GM12878 (cell line): Measurements from ENCODE around the gene ITGAD. TPM values are rescaled to one million over a fixed set of nuclear protein-coding genes. Genes with fewer than 3 reads are reported as not detected.

ENCODE experiments used
- ATAC-seq: fragments of 200-7000 bp; cut with Tn5 transposase; 3 replicates; pipeline ENCODE4 v1.9.1; 2020; ENCODE audit warnings: mild to moderate bottlenecking, moderate library complexity
- BruUV-seq: library from RNA; stranded (reverse); fragments of 400-500 nt; replicated peaks from 2 replicates; lab custom pipeline; 2021; lab: Mats Ljungman, UMichigan
- CTCF ChIA-PET: fragments of 300-600 bp; sonication (Branson Sonifier 250); formaldehyde crosslinking; extraction: SDS; loops from one replicate; lab custom pipeline; 2021; ENCODE audit warnings: inconsistent platforms; lab: Yijun Ruan, JAX
- POLR2A ChIA-PET: fragments of 350-600 bp; formaldehyde crosslinking; extraction: SDS; loops from one replicate; lab custom pipeline; 2021; ENCODE audit warnings: inconsistent platforms; lab: Charles Lee
- RAD21 ChIA-PET: fragments of 300-600 bp; sonication (Branson Sonifier 250); formaldehyde crosslinking; loops from one replicate; lab custom pipeline; 2023; ENCODE audit warnings: antibody characterized with exemption; ENCODE audit not compliant: unreplicated experiment; lab: Charles Lee
- SMC1A ChIA-PET: fragments of 300-600 bp; sonication (Branson Sonifier 250); formaldehyde crosslinking; loops from one replicate; lab custom pipeline; 2023; ENCODE audit not compliant: unreplicated experiment, uncharacterized antibody; lab: Charles Lee
- DNase-seq: peaks from one replicate; pipeline ENCODE4 v3.0.0-alpha.2; 2011; ENCODE audit warnings: low read depth, low spot score
- FAIRE-seq: peaks from 3 replicates; lab custom pipeline; 2011; peaks lifted over from hg19 to GRCh38; lab: Jason Lieb, UNC
- H2AFZ ChIP-seq: 2 replicates; pipeline ENCODE4 v1.6.0; 2011; ENCODE audit warnings: low read depth, low read length, control low read depth; ENCODE audit not compliant: control insufficient read depth
- H3K27ac ChIP-seq: 2 replicates; pipeline ENCODE4 v1.5.1; 2011; ENCODE audit warnings: control low read depth; ENCODE audit not compliant: control insufficient read depth, insufficient read depth
- H3K27me3 ChIP-seq, 2 experiments: replicated peaks in 1 of 2; 2 replicates each; pipeline versions ENCODE4 v1.6.0 to v1.6.1; 2011; ENCODE audit warnings: low read length in 1 of 2; ENCODE audit not compliant: control insufficient read depth in 2 of 2, insufficient read depth in 2 of 2
- H3K36me3 ChIP-seq, 2 experiments: 2 replicates each; pipeline ENCODE4 v1.5.1; 2011; ENCODE audit warnings: low read length in 1 of 2; ENCODE audit not compliant: control insufficient read depth in 2 of 2, insufficient read depth in 2 of 2
- H3K4me1 ChIP-seq: 2 replicates; pipeline ENCODE4 v1.6.1; 2011; ENCODE audit warnings: mild to moderate bottlenecking, low read length, moderate library complexity, mixed read lengths; ENCODE audit not compliant: control insufficient read depth, insufficient read depth
- H3K4me2 ChIP-seq: 2 replicates; pipeline ENCODE4 v1.6.0; 2011; ENCODE audit warnings: control low read depth; ENCODE audit not compliant: control insufficient read depth, insufficient read depth
- H3K4me3 ChIP-seq: fragments of 200-600 bp; sonication (generic); 2 replicates; pipeline ENCODE4 v1.5.1; 2016
- H3K79me2 ChIP-seq: 2 replicates; pipeline ENCODE4 v1.6.0; 2011; ENCODE audit warnings: low read length; ENCODE audit not compliant: control insufficient read depth, insufficient read depth
- H3K9ac ChIP-seq: 2 replicates; pipeline ENCODE4 v1.8.0; 2011; ENCODE audit warnings: low read length, control low read depth, mixed read lengths; ENCODE audit not compliant: control insufficient read depth, insufficient read depth
- H3K9me3 ChIP-seq: replicated peaks from 3 replicates; pipeline ENCODE4 v1.5.1; 2011; ENCODE audit warnings: mild to moderate bottlenecking, low read length; ENCODE audit not compliant: control insufficient read depth, insufficient read depth
- H4K20me1 ChIP-seq: 2 replicates; pipeline ENCODE4 v1.6.0; 2011; ENCODE audit not compliant: control insufficient read depth, insufficient read depth
- BCL11A ChIP-seq: IDR thresholded peaks from 2 replicates; pipeline ENCODE4 v1.6.1; 2011; ENCODE audit warnings: low read depth, low read length
- BHLHE40 ChIP-seq, 2 experiments: fragments of 450-650 bp in 1 of 2; IDR thresholded peaks; 2 replicates each; pipeline ENCODE4 v1.6.1; 2011 to 2017; ENCODE audit warnings: low read depth in 2 of 2, borderline replicate concordance in 1 of 2, improper control_type of control experiment in 1 of 2, low read length in 1 of 2, mild to moderate bottlenecking in 1 of 2
- E4F1 ChIP-seq: fragments of 450-650 bp; IDR thresholded peaks from 2 replicates; pipeline ENCODE4 v1.6.1; 2018; ENCODE audit warnings: borderline replicate concordance, mild to moderate bottlenecking; ENCODE audit not compliant: partially characterized antibody
- EP300 ChIP-seq, 2 experiments: fragments of 150-350 bp in 1 of 2; IDR thresholded peaks; 2 replicates each; pipeline ENCODE4 v1.6.1; 2011 to 2012; ENCODE audit warnings: low read depth in 2 of 2, low read length in 2 of 2, borderline replicate concordance in 1 of 2, improper control_type of control experiment in 1 of 2, inconsistent platforms in 1 of 2; ENCODE audit not compliant: control insufficient read depth in 1 of 2
- RB1 ChIP-seq: fragments of 450-650 bp; formaldehyde crosslinking; IDR thresholded peaks from 2 replicates; pipeline ENCODE4 v1.6.1; 2017; ENCODE audit warnings: mild to moderate bottlenecking, borderline replicate concordance
- REST ChIP-seq: IDR thresholded peaks from 2 replicates; pipeline ENCODE4 v1.6.1; 2012; ENCODE audit warnings: mild to moderate bottlenecking, low read depth, low read length
- SMAD1 ChIP-seq: fragments of 450-650 bp; IDR thresholded peaks from 2 replicates; pipeline ENCODE4 v1.6.1; 2018; ENCODE audit warnings: mild to moderate bottlenecking, low read depth; ENCODE audit not compliant: partially characterized antibody
- WGBS: methylation state at CpG from one replicate; pipeline ENCODE4 v1.1.6; 2016; ENCODE audit warnings: low lambda C conversion rate; ENCODE audit not compliant: insufficient replicate concordance, insufficient coverage; ENCODE audit errors: missing lambda C conversion rate; 5-methylcytosine and 5-hydroxymethylcytosine counted together
- in situ Hi-C: fragments of 300-500 bp; cut with MboI; formaldehyde crosslinking; loops from 9 replicates; pipeline ENCODE4 v1.14.3; 2018; ENCODE audit warnings: mixed read lengths
- intact Hi-C: fragments of 100-400 bp; cut with micrococcal nuclease; formaldehyde crosslinking; loops from one replicate; pipeline ENCODE4 v1.14.2; 2022; ENCODE audit not compliant: unreplicated experiment
- polyA plus RNA-seq, 11 experiments: library from polyadenylated mRNA; depleted of rRNA in 4 of 11; unstranded in 6 of 11; stranded (reverse) in 5 of 11; fragments of >200 nt; fragmentation: Nextera tagmentation in 4 of 11; fragmentation: Illumina TruSeq in 1 of 11; extraction: Ambion mirVana in 4 of 11; extraction: Trizol in 1 of 11; gene quantifications; 1 replicate in 1 of 11; 2 replicates in 10 of 11; pipeline versions ENCODE4 v1.2.1 to v1.2.3, GENCODE V29; 2011 to 2016; ENCODE audit warnings: inconsistent platforms in 2 of 11, missing spikeins in 2 of 11, low read depth in 1 of 11
- total RNA-seq, 4 experiments: library from RNA; depleted of rRNA in 3 of 4; stranded (reverse); fragments of >200 nt in 3 of 4; fragmentation: Illumina TruSeq in 1 of 4; extraction: Trizol in 1 of 4; gene quantifications; 2 replicates each; pipeline versions ENCODE4 v1.2.1 to v1.2.3, GENCODE V29; 2013 to 2021
- TF ChIP-seq, protein P1 (sequence below): fragments of 150-350 bp; IDR thresholded peaks from 2 replicates; pipeline ENCODE4 v1.6.1; 2014; ENCODE audit warnings: mild to moderate bottlenecking, low read depth, low read length

ITGAD gene
- total and polyA plus RNA-seq, 10 of the 15 experiments (the other 5 are each of a cell fraction or from before 2014, with no cell fraction given) = 0.29 to 4.0 (median 1.2) TPM

- TF ChIP-seq BHLHE40 (IDR thresholded peaks at IDR 0.05; ENCODE audit: borderline replicate concordance in 1 of 2, low read depth in 2 of 2, low read length in 1 of 2) = peak in 1 of 2 experiments; percentile 49; a peak in 2 of 4 replicates
- TF ChIP-seq SMAD1 = no peak
- no peak; a peak in 1 of 4 replicates for TF ChIP-seq EP300 (IDR thresholded peaks at IDR 0.05; ENCODE audit: borderline replicate concordance in 1 of 2, control insufficient read depth in 1 of 2, low read depth in 2 of 2, low read length in 2 of 2)
- TF ChIP-seq BCL11A = no peak
Observed at GRCh38 chr16:31458073-31458843, 65.1 kb downstream of the ITGAD start (continued).

DNA sequence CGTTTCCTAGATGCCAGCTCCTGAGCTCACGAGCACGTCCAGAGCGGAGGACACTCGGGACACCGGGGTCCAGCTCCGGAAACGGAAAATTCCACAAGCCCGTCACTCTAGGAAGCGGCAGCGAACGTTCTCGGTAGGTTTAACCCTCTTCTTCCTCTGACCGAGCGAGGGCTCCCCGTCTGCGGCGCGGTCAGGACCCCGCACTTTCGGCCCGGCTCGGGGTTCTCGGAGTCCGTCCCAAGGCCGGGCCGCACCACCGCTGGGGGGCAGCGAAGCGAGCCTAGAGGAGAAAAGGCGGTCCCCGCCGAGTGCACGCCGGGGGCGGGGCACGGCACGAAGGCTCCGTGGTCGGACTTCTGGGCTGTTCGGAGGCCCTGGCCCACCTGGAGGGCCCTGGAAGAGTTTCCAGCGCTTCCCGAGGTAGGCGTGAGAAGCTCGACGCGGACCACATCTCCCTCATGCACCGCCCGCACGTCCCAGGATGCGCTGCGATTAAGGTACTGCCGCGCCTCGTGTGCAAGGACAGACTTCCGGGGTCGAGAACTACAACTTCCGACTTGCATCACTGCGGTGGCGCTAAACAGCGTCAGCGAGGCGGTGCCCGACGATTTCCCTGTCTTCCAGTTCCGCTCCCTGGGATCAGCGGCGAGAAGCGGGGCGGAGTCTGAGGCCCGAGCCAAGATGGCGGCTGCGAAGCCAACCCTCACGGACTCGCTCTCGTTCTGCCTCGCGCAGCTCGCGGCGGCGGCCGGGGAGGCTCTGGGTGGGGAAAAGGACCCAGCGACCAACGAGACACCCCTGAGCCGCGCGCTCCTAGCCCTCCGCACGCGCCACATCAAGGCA is 65.9 kb downstream of the ITGAD start, which contains the start of gene ARMC5:
TSS of gene ARMC5 (plus strand) at position 658 of the 843 bp plus-strand sequence. CDS start at position 682, 24 bp downstream.
- Histone ChIP-seq H3K9ac (peak within 1 kb of the TSS; percentile 96), H3K4me1 (peaks cover 16% of the 10 kb centered on the region), H4K20me1 (peaks cover 7% of the 10 kb centered on the region; the same call in 1 of the 2 replicates), H3K4me3 (peak within 1 kb of the TSS; percentile 95), H3K27ac (peak within 1 kb of the TSS; percentile 100), H3K9me3 (no peaks in the 10 kb centered on the region), H3K4me2 (peak within 1 kb of the TSS; percentile 97), H2AFZ (peak within 1 kb of the TSS; percentile 98), H3K36me3 (peaks cover 0 to 11% of the 10 kb centered on the region in 2 experiments; a peak in 3 of 4 replicates), H3K27me3 (no peaks in the 10 kb centered on the region), H3K79me2 (peaks cover 46% of the 10 kb centered on the region)
- ATAC-seq (peak; percentile 80), FAIRE-seq (peak; percentile 99), DNase-seq (peak; percentile 90)
- SMC1A ChIA-PET = interaction anchor here (0.6 to 4.1 kb wide), 9 partner anchors 39 to 505 kb away, joined by 3 to 26 read pairs (median 5); a partner anchor contains a TSS
- POLR2A ChIA-PET = interaction anchor here (0.5 to 4.0 kb wide), 14 partner anchors 38 to 576 kb away, joined by 3 to 20 read pairs (median 4); partner anchors contain the start of genes FUS, ITGAX, KAT8 and ZNF267
- under 1% methylated on average over 90 of the region's 91 CpGs for WGBS
- intact Hi-C loops (loop anchor here (1.0 to 5.0 kb wide), 4 partner anchors 17 to 409 kb away; partner anchors contain the start of genes RUSF1 and ZNF843), in situ Hi-C loops (loop anchor here (5.0 kb wide), 2 partner anchors 238 to 408 kb away; no protein-coding TSS in a partner anchor)
- CTCF ChIA-PET = interaction anchor here (0.6 to 7.0 kb wide), 18 partner anchors 15 to 505 kb away, joined by 3 to 71 read pairs (median 6); partner anchors contain the start of genes RUSF1, ZNF646, ZNF668 and ZNF843
- BruUV-seq = TSS peak; percentile 77
- RAD21 ChIA-PET = interaction anchor here (0.9 to 4.0 kb wide), 12 partner anchors 15 to 414 kb away, joined by 3 to 21 read pairs (median 6); partner anchors contain the start of genes FUS, ITGAX, ZNF267 and ZNF646
- TF ChIP-seq E4F1 (peak; percentile 88), BHLHE40 (IDR thresholded peaks at IDR 0.05; ENCODE audit: borderline replicate concordance in 1 of 2, low read depth in 2 of 2, low read length in 1 of 2) (peak; percentile 3 to 89; a peak in 1 of 4 replicates), RB1 (peak; percentile 19; the same call in 1 of the 2 replicates), REST (no peak)
- TF ChIP-seq, protein P1, sequence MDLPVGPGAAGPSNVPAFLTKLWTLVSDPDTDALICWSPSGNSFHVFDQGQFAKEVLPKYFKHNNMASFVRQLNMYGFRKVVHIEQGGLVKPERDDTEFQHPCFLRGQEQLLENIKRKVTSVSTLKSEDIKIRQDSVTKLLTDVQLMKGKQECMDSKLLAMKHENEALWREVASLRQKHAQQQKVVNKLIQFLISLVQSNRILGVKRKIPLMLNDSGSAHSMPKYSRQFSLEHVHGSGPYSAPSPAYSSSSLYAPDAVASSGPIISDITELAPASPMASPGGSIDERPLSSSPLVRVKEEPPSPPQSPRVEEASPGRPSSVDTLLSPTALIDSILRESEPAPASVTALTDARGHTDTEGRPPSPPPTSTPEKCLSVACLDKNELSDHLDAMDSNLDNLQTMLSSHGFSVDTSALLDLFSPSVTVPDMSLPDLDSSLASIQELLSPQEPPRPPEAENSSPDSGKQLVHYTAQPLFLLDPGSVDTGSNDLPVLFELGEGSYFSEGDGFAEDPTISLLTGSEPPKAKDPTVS = 0 out of 2 replicates have a peak, but pooled peaks have one; percentile 23
